GM19397 (cell line): Measurements from ENCODE around the gene CAMKK2.
"Not testable (repeated sequence)": the region's sequence is repeated elsewhere in the genome, so short reads cannot be mapped to it uniquely, and the experiment has no call there.

ENCODE experiments used
- ATAC-seq: cut with Tn5 transposase; IDR thresholded peaks from one replicate; pipeline ENCODE4 v1.9.1; 2021; ENCODE audit warnings: mild to moderate bottlenecking, moderate library complexity; ENCODE audit not compliant: unreplicated experiment

Gene CAMKK2

DNA sequence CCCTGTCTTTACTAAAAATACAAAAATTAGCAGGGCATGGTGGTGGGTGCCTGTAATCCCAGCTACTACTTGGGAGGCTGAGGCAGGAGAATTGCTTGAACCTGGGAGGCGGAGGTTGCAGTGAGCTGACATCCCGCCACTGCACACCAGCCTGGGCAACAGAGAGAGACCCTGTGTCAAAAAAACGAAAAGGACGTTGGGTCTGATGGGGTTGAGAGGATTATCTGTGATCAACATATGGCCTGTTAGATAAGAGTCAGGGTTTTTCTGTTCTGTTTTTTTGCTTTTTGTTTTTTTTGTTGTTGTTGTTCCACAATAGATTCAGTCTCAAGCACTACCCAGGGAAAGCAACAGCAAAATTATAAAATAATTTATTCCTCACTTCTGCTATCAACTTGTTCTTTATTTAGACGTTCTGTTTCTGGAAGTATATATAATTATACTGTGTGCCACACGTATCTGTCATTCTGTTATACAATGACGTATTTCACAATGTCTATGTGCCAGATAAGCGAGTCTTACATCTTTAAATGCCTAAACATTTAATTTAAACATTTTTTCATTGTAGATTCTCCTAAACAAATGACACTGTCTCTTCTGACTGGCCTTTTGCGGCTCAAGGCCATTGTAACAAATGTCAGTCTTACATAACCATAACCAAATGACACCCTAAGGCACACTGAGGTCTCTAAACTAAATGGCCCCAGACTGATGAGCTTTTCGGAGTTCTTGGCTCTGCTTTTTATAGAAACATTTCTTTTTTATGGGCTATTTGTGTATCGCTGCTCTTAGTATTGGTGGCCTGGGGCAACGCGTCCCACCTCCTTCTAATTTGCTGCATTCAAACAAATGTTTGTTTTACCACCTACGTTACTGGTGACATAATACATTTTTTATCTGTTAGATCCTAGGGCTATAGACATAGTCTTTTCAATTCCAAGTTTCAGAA, 93.8 kb downstream of the CAMKK2 start:
- ATAC-seq: no peak

DNA sequence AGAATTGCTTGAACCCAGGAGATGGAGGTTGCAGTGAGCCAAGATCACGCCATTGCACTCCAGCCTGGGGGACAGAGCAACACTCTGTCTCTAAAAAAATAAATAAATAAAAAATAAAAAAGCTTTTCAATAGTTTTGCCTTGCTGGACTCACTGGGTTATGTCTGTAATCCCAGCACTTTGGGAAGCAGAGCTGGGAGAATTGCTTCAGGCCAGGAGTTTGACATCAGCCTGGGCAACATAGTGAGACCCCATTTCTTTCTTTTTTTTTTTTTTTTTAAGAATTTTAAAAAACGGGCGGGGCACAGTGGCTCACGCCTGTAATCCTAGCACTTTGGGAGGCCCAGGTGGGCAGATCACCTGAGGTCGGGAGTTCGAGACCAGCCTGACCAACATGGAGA, 95.4 kb downstream of the CAMKK2 start:
- not testable (repeated sequence) for ATAC-seq

DNA sequence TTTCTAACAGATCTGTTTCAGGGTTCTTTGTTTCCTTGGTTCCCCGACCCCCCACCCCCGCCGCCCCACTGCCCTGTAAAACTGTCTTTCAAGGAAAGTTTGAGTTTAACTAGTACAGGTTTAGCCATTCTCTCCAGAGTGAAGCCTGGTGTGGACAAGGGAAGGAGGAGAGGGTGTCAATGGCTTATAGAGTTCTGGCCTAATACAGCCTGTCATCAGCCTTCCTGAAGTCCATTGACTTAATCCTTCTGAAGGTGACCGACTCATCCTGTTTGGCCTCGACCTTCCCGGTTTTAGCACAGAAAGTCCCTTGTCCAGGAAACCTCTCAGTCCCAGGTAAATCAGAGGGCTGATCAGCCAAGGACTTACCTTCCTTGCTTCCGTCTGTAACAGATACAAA, 97.6 kb downstream of the CAMKK2 start:
- no peak for ATAC-seq

DNA sequence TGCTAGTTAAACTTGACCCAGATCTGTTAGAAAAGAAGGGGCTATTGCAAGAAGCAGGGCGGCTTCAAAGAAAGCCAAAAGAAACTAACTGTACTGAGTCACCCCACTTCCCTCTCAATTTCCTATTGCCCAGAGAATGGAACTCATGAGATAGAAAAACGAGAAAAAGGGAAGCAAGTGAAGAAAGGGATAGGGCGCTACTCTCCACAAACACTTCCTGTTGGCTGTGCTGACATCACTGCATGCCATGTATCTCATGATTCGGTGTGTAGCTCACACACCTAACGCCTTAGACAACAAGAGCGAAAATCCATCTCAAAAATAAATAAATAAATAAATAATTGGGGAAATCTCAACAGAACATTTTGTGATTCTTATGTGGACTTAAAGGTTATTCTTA, 99.6 kb downstream of the CAMKK2 start:
- ATAC-seq: no peak

DNA sequence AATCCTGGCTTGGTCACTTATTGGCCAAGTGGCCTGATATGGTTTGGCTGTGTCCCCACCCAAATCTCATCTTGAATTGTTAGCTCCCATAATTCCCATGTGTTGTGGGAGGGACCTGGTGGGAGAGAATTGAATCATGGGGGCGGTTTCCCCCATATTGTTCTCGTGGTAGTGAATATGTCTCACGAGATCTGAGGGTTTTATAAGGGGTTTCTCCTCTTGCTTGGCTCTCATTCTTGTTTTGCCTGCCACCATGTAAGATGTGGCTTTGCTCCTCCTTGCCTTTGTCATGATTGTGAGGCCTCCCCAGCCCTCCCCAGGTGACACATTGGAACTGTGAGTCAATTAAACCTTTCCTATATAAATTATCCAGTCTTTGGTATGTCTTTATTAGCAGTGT, 105.4 kb downstream of the CAMKK2 start:
- no peak for ATAC-seq

GRCh38 chr12:121190523-121191031, 105.9 kb downstream of the CAMKK2 start:
- ATAC-seq: no peak

GRCh38 chr12:121189619-121190155, 106.8 kb downstream of the CAMKK2 start:
- ATAC-seq: no peak

DNA sequence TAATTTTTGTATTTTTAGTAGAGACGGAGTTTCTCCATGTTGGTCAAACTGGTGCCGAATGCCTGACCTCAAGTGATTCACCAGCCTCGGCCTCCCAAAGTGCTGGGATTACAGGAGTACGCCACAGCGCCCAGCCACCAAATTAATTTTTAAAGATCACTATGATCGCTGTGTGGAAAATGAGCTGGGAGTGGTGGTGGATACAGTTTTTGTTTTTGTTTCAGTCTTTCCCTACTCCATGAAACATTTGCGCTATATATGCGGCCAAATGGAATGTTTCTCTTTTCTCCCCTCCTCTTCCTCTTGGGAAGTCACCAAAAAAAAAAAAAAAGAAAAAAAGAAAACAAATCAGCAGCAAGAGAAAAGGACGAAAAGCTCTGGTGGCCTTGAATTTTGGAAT, 107.4 kb downstream of the CAMKK2 start:
- no peak for ATAC-seq

GRCh38 chr12:121188227-121188626, 108.3 kb downstream of the CAMKK2 start:
- no peak for ATAC-seq
